Neutrophil (primary cell): ENCODE measurements around the gene NAV3.

Experiments
- H3K27ac ChIP-seq: fragments of 200-600 bp; sonication (generic); 2 replicates; pipeline ENCODE4 v1.5.1; 2016; ENCODE audit warnings: mild to moderate bottlenecking, moderate library complexity
- H3K27me3 ChIP-seq: fragments of 200-600 bp; sonication (generic); 2 replicates; pipeline ENCODE4 v1.6.0; 2016; ENCODE audit warnings: mild to moderate bottlenecking
- H3K36me3 ChIP-seq: fragments of 200-600 bp; sonication (generic); 2 replicates; pipeline ENCODE4 v1.5.1; 2017
- H3K4me1 ChIP-seq, 2 experiments: fragments of 200-600 bp in 1 of 2; sonication (generic) in 1 of 2; 1 replicate in 1 of 2; 2 replicates in 1 of 2; pipeline versions ENCODE4 v1.5.1 to v1.6.1; 2013 to 2016; ENCODE audit warnings: low read depth in 1 of 2, low read length in 1 of 2, mild to moderate bottlenecking in 1 of 2, moderate library complexity in 1 of 2; ENCODE audit not compliant: control insufficient read depth in 1 of 2, insufficient read depth in 1 of 2
- H3K4me3 ChIP-seq, 2 experiments: fragments of 200-600 bp in 1 of 2; sonication (generic) in 1 of 2; 1 replicate in 1 of 2; 2 replicates in 1 of 2; pipeline ENCODE4 v1.5.1; 2013 to 2016; ENCODE audit warnings: low read depth in 1 of 2, low read length in 1 of 2, mild to moderate bottlenecking in 1 of 2, moderate library complexity in 1 of 2
- H3K9me3 ChIP-seq: fragments of 200-600 bp; sonication (generic); 2 replicates; pipeline ENCODE4 v1.5.1; 2016
- CTCF ChIP-seq: fragments of 200-600 bp; sonication (generic); IDR thresholded peaks from 2 replicates; pipeline ENCODE4 v1.5.1; 2016; ENCODE audit warnings: antibody characterized with exemption

Gene NAV3

GRCh38 chr12:78181544-78182162 lies 351.0 kb downstream of the NAV3 start:
- no peaks in the 10 kb centered on the region for H3K27me3 ChIP-seq
- no peak overlapping the region for H3K27ac ChIP-seq
- H3K9me3 ChIP-seq, result no peaks in the 10 kb centered on the region
- no peaks in the 10 kb centered on the region for H3K4me1 ChIP-seq
- no peaks in the 10 kb centered on the region for H3K36me3 ChIP-seq
- H3K4me3 ChIP-seq, result no peak overlapping the region
- TF ChIP-seq CTCF, result no peak

GRCh38 chr12:78183824-78184223 lies 353.1 kb downstream of the NAV3 start:
- no peaks in the 10 kb centered on the region for H3K36me3 ChIP-seq
- no peak overlapping the region for H3K27ac ChIP-seq

GRCh38 chr12:78185109-78185508 lies 354.4 kb downstream of the NAV3 start:
- no peak overlapping the region for H3K27ac ChIP-seq
- no peak for TF ChIP-seq CTCF
- H3K4me3 ChIP-seq, result no peak overlapping the region
- no peaks in the 10 kb centered on the region for H3K36me3 ChIP-seq
- H3K9me3 ChIP-seq, result no peaks in the 10 kb centered on the region
- H3K27me3 ChIP-seq, result no peaks in the 10 kb centered on the region
- no peaks in the 10 kb centered on the region for H3K4me1 ChIP-seq

More at GRCh38 chr12:78183824-78184223, 353.1 kb downstream of the NAV3 start:
- TF ChIP-seq CTCF, result no peak
- H3K9me3 ChIP-seq, result no peaks in the 10 kb centered on the region
- H3K4me3 ChIP-seq, result no peak overlapping the region
- no peaks in the 10 kb centered on the region for H3K4me1 ChIP-seq
- no peaks in the 10 kb centered on the region for H3K27me3 ChIP-seq

GRCh38 chr12:78185651-78186050 lies 355.0 kb downstream of the NAV3 start:
- TF ChIP-seq CTCF, result no peak
- no peak overlapping the region for H3K27ac ChIP-seq
- H3K4me3 ChIP-seq, result no peak overlapping the region
- no peaks in the 10 kb centered on the region for H3K9me3 ChIP-seq
- H3K27me3 ChIP-seq, result no peaks in the 10 kb centered on the region
- H3K36me3 ChIP-seq, result no peaks in the 10 kb centered on the region
- H3K4me1 ChIP-seq, result no peaks in the 10 kb centered on the region

GRCh38 chr12:78186670-78187069 lies 356.0 kb downstream of the NAV3 start:
- no peak overlapping the region for H3K27ac ChIP-seq
- no peak overlapping the region for H3K4me3 ChIP-seq
- no peaks in the 10 kb centered on the region for H3K9me3 ChIP-seq
- H3K27me3 ChIP-seq, result no peaks in the 10 kb centered on the region
- no peaks in the 10 kb centered on the region for H3K36me3 ChIP-seq
- H3K4me1 ChIP-seq, result no peaks in the 10 kb centered on the region
- no peak for TF ChIP-seq CTCF
